ENCODE results near the gene ZFAND2B.

GRCh38 chr2:219180961-219181360 lies 25.6 kb upstream of the ZFAND2B start:
- TF ChIP-seq CTCF (IDR thresholded peaks at IDR 0.05; ENCODE audit: insufficient read depth, low read length, poor library complexity, severe bottlenecking), result no peak
- no peak for TF ChIP-seq EZH2phosphoT487 (conservative IDR thresholded peaks at IDR 0.05; ENCODE audit: low read length)

All from SU-DHL-6 (cell line).